ENCODE data around the gene POLG. TPM values are rescaled to one million over a fixed set of nuclear protein-coding genes. Genes with fewer than 3 reads are reported as not detected.

The POLG gene
- total RNA-seq, 3 donors from 2014 or later = 59.4 to 73.7 (median 66.0) TPM

GRCh38 chr15:89322822-89323221 is 11.8 kb downstream of the POLG start:
- TF ChIP-seq, protein P1, sequence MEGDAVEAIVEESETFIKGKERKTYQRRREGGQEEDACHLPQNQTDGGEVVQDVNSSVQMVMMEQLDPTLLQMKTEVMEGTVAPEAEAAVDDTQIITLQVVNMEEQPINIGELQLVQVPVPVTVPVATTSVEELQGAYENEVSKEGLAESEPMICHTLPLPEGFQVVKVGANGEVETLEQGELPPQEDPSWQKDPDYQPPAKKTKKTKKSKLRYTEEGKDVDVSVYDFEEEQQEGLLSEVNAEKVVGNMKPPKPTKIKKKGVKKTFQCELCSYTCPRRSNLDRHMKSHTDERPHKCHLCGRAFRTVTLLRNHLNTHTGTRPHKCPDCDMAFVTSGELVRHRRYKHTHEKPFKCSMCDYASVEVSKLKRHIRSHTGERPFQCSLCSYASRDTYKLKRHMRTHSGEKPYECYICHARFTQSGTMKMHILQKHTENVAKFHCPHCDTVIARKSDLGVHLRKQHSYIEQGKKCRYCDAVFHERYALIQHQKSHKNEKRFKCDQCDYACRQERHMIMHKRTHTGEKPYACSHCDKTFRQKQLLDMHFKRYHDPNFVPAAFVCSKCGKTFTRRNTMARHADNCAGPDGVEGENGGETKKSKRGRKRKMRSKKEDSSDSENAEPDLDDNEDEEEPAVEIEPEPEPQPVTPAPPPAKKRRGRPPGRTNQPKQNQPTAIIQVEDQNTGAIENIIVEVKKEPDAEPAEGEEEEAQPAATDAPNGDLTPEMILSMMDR (IDR thresholded peaks at IDR 0.05) = no peak
- ATAC-seq (no peak), DNase-seq (no peak)
- intact Hi-C loops (cut with DNase I, micrococcal nuclease) = no loop called here
- H3K9me3 ChIP-seq = no peaks in the 10 kb centered on the region
- H3K36me3 ChIP-seq (ENCODE audit: low read depth) = peaks cover 42% of the 10 kb centered on the region
- H3K4me1 ChIP-seq (ENCODE audit: low read depth) = peaks cover under 1% of the 10 kb centered on the region
- H3K4me3 ChIP-seq = no peak overlapping the region

GRCh38 chr15:89321521-89322410 is 12.9 kb downstream of the POLG start:
- ATAC-seq (peak; percentile 56), DNase-seq (no peak)
- no peaks in the 10 kb centered on the region for H3K4me1 ChIP-seq (ENCODE audit: low read depth)
- intact Hi-C loops (cut with DNase I, micrococcal nuclease) = no loop called here
- peaks cover 43% of the 10 kb centered on the region for H3K36me3 ChIP-seq (ENCODE audit: low read depth)
- H3K4me3 ChIP-seq = no peak overlapping the region
- no peaks in the 10 kb centered on the region for H3K9me3 ChIP-seq
- TF ChIP-seq, protein P1 (IDR thresholded peaks at IDR 0.05) = no peak

DNA sequence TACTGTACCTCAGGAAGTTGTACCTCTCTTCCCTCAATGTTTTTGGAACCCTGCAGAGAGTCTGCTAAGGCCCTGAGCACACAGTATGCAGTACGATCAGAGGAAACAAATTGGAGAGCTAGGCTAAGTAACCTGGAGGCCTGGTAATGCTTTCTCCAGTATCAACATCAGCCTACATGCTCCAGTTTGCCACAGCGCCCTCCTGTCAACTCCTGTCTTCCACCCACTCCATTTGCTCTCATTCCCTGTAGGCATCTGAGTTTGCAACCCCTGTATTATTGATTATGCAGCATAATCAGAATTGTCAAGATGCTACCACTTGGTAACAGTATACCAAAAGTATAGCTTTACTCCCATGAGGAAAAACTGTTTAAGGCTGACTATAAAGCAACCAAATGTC is 14.4 kb downstream of the POLG start:
- Histone ChIP-seq H3K4me1 (ENCODE audit: low read depth) (no peaks in the 10 kb centered on the region), H3K9me3 (no peaks in the 10 kb centered on the region), H3K4me3 (no peak overlapping the region), H3K36me3 (ENCODE audit: low read depth) (peaks cover 37% of the 10 kb centered on the region)
- DNase-seq = no peak
- intact Hi-C loops (cut with DNase I, micrococcal nuclease) = no loop called here
- no peak for ATAC-seq
- TF ChIP-seq, protein P1 (IDR thresholded peaks at IDR 0.05) = no peak

- TF ChIP-seq, protein P1 (IDR thresholded peaks at IDR 0.05) = no peak
- Histone ChIP-seq H3K4me3 (no peak overlapping the region), H3K4me1 (ENCODE audit: low read depth) (no peaks in the 10 kb centered on the region), H3K36me3 (ENCODE audit: low read depth) (peaks cover 37% of the 10 kb centered on the region), H3K9me3 (no peaks in the 10 kb centered on the region)
- intact Hi-C loops (cut with DNase I, micrococcal nuclease) = no loop called here
- no peak for ATAC-seq
- DNase-seq = no peak
Observed at GRCh38 chr15:89319678-89320077, 14.9 kb downstream of the POLG start.

DNA sequence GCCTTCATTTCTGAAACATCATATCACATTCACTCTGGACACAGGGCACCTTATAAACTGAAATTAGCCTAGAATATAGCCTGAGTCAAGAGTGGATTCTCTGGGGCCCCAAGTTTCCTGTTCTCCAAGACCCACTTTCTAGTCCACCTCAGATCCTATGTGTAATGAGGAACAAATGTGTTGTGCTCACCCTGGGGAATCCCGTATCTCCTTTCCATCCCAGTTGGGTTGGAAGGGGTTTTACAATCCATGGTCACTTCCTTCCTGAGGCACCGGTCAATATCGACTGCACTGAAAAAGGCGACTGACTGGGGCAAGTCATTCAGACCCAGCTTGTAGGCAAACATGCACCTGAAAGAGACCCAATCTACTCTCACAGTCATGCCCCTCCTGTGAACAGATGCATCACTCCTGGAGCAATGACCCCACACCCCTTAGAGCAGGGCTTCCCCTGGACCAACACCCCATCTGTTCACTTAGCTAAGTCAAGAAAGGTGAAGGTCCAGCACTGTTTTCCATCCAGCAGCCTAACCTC is 17.4 kb downstream of the POLG start:
- intact Hi-C loops (cut with DNase I, micrococcal nuclease) = no loop called here
- Histone ChIP-seq H3K9me3 (no peaks in the 10 kb centered on the region), H3K4me1 (ENCODE audit: low read depth) (no peaks in the 10 kb centered on the region), H3K36me3 (ENCODE audit: low read depth) (peaks cover 22% of the 10 kb centered on the region), H3K4me3 (no peak overlapping the region)
- TF ChIP-seq, protein P1 (IDR thresholded peaks at IDR 0.05) = no peak
- ATAC-seq = no peak
- DNase-seq = no peak

Measured in mucosa of descending colon (tissue), 3 donors.